Stimulated activated CD8-positive, alpha-beta memory T cell treated with anti-CD3 and anti-CD28 coated beads, Interleukin-4, amount 100 ng/mL, for 48 hours (primary cell): ENCODE data around the gene GATA6.
"Not testable (repeated sequence)": the region's sequence is repeated elsewhere in the genome, so short reads cannot be mapped to it uniquely, and the experiment has no call there.

Source experiments
- DNase-seq: peaks from one replicate; pipeline ENCODE4 v3.0.0-alpha.2; 2020

Gene GATA6

GRCh38 chr18:22183698-22184170, 14.3 kb downstream of the GATA6 start:
- no peak for DNase-seq

- DNase-seq, result not testable (repeated sequence)
Observed at GRCh38 chr18:22184573-22184972, 15.2 kb downstream of the GATA6 start.

- DNase-seq, result no peak
Observed at GRCh38 chr18:22185273-22185672, 15.9 kb downstream of the GATA6 start.

GRCh38 chr18:22185771-22186386, 16.5 kb downstream of the GATA6 start:
- no peak for DNase-seq

- DNase-seq, result no peak
Observed at GRCh38 chr18:22186484-22186971, 17.1 kb downstream of the GATA6 start.

GRCh38 chr18:22188559-22189267, 19.3 kb downstream of the GATA6 start:
- DNase-seq, result no peak

- no peak for DNase-seq
Observed at GRCh38 chr18:22189449-22190166, 20.2 kb downstream of the GATA6 start.

GRCh38 chr18:22191346-22191695, 21.9 kb downstream of the GATA6 start:
- DNase-seq, result no peak

- no peak for DNase-seq
Observed at GRCh38 chr18:22191923-22192322, 22.5 kb downstream of the GATA6 start.

GRCh38 chr18:22193466-22193865, 24.1 kb downstream of the GATA6 start:
- DNase-seq, result no peak

- no peak for DNase-seq
Observed at GRCh38 chr18:22194151-22194598, 24.8 kb downstream of the GATA6 start.

- DNase-seq, result no peak
Observed at GRCh38 chr18:22195052-22195451, 25.7 kb downstream of the GATA6 start.

GRCh38 chr18:22196943-22197342, 27.6 kb downstream of the GATA6 start:
- not testable (repeated sequence) for DNase-seq

GRCh38 chr18:22197668-22198067, 28.3 kb downstream of the GATA6 start:
- no peak for DNase-seq

GRCh38 chr18:22198163-22198562, 28.8 kb downstream of the GATA6 start:
- DNase-seq, result no peak

- DNase-seq, result no peak
Observed at GRCh38 chr18:22199005-22199404, 29.6 kb downstream of the GATA6 start.

GRCh38 chr18:22200611-22201225, 31.3 kb downstream of the GATA6 start:
- no peak for DNase-seq

- DNase-seq, result no peak
Observed at GRCh38 chr18:22203035-22203434, 33.6 kb downstream of the GATA6 start.

GRCh38 chr18:22203536-22204213, 34.3 kb downstream of the GATA6 start:
- no peak for DNase-seq

GRCh38 chr18:22204214-22204536, 34.8 kb downstream of the GATA6 start:
- no peak for DNase-seq

- no peak for DNase-seq
Observed at GRCh38 chr18:22204996-22205395, 35.6 kb downstream of the GATA6 start.

- no peak for DNase-seq
Observed at GRCh38 chr18:22207021-22207758, 37.8 kb downstream of the GATA6 start.
